Measurements from ENCODE around the gene TNS3. TPM values are rescaled to one million over a fixed set of nuclear protein-coding genes. Genes with fewer than 3 reads are reported as not detected.

TNS3 gene
- total RNA-seq, 1 donor from 2014 or later, result 174 TPM

DNA sequence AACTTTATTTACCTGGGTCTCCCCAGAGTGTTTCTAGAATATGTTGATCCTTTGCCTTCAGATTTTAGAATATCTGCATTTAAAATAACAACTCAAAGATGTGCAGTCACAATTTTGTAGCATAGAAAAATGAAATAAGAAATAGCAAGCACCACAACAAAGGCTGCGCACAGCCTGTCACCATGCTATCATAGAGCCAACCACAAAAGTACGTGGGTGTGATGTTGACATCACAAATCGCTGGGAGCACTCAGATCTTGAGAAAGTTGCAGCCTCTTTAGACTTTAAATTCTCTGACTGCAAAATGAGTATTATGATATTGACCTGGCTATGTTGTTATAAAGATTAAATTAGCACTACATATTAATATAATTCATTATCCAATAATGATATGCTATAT is 177.9 kb downstream of the TNS3 start:
- intact Hi-C loops (cut with DNase I), result no loop called here
- H3K4me1 ChIP-seq, result peaks cover 56% of the 10 kb centered on the region
- peak overlapping the region; percentile 79 for H3K27ac ChIP-seq

DNA sequence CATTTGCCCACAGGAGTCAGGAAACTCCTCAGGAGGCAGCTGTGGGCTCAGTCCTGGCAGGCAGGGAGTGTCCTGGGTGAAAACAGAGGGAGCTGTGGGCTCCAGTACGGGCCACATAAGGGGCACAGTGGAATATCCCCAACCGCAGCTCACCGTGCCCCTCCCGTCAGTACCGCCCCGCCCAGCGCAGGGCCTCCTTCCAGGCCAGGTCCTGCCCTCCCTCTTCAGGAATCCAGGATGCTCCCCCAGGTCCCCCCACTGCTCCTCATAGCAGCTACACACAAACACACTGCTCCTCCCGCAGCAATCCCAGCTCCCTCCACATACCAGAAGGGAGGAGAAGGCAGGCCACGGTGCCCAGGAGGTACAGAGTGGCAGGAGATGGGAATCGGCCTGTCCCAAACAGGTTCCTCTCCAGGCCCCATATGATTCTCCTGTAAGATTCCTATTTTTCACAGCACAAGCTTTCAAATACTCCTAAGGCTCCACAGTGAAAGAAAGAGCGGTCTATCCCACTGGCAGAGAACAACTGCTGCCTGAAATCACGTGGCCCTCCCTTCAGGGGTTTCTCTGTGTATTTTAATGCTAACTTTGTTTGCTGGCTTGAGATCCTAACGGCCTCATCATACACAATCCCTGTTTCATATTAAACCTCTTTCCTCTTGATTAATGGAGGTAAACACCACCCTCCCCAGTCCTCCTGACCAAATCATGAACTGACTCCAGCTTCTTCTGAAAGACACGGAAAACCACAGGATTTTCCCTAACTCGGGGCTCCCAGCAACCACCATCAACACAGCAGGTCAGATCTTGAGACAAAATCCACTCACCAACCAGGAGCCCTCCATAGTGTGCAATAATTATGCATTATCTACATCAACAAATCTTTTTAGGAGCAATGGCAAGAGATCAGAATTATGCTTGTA is 178.7 kb downstream of the TNS3 start:
- H3K27ac ChIP-seq, result peak overlapping the region; percentile 53

More for the DNA sequence above, 177.9 kb downstream of the TNS3 start:
- no peaks in the 10 kb centered on the region for H3K27me3 ChIP-seq (ENCODE audit: low read depth)
- peaks cover 22% of the 10 kb centered on the region for H3K36me3 ChIP-seq
- no peak for TF ChIP-seq CTCF (IDR thresholded peaks at IDR 0.05)
- no peaks in the 10 kb centered on the region for H3K9me3 ChIP-seq
- DNase-seq, result no peak
- ATAC-seq, result no peak
- H3K4me3 ChIP-seq, result no peak overlapping the region

GRCh38 chr7:47401611-47402570 is 180.0 kb downstream of the TNS3 start:
- no peaks in the 10 kb centered on the region for H3K9me3 ChIP-seq
- intact Hi-C loops (cut with DNase I), result no loop called here
- no peak overlapping the region for H3K27ac ChIP-seq
- TF ChIP-seq CTCF (IDR thresholded peaks at IDR 0.05), result no peak
- H3K4me1 ChIP-seq, result peaks cover 51% of the 10 kb centered on the region
- ATAC-seq, result no peak
- H3K4me3 ChIP-seq, result no peak overlapping the region
- H3K27me3 ChIP-seq (ENCODE audit: low read depth), result no peaks in the 10 kb centered on the region
- DNase-seq, result no peak
- H3K36me3 ChIP-seq, result peaks cover 30% of the 10 kb centered on the region

More for the DNA sequence above, 178.7 kb downstream of the TNS3 start:
- Histone ChIP-seq H3K36me3 (peaks cover 22% of the 10 kb centered on the region), H3K4me1 (peaks cover 56% of the 10 kb centered on the region), H3K9me3 (no peaks in the 10 kb centered on the region), H3K27me3 (ENCODE audit: low read depth) (no peaks in the 10 kb centered on the region), H3K4me3 (no peak overlapping the region)
- DNase-seq (peak; percentile 42), ATAC-seq (peak; percentile 10 to 31)
- intact Hi-C loops (cut with DNase I), result no loop called here
- no peak for TF ChIP-seq CTCF (IDR thresholded peaks at IDR 0.05)

DNA sequence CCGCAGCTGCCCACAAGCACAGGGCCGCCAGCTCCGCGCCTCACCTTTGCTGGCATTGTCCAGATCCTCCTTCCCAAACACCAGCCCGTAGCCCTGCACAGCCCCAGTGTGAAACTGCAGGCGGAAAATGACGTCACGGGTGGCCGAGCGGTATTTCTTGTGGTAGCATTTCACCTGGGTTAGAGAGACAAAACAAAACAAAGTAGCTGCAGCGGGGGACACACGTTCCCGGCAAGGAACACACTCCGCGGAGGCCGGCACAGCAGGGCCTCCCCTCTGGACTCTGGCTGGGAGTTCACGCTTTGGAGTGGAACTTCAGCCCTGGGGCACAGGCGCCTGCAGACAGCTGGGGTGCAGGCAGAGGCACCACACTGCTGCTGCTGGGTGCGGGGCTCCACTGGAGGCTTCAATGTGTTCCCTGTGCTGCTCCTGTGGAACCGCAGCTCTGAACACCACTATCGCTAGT is 181.1 kb downstream of the TNS3 start:
- ATAC-seq (no peak), DNase-seq (no peak)
- Histone ChIP-seq H3K4me3 (no peak overlapping the region), H3K36me3 (peaks cover 41% of the 10 kb centered on the region), H3K9me3 (no peaks in the 10 kb centered on the region), H3K27me3 (ENCODE audit: low read depth) (no peaks in the 10 kb centered on the region), H3K27ac (no peak overlapping the region), H3K4me1 (peaks cover 39% of the 10 kb centered on the region)
- no peak for TF ChIP-seq CTCF (IDR thresholded peaks at IDR 0.05)
- intact Hi-C loops (cut with DNase I), result no loop called here

DNA sequence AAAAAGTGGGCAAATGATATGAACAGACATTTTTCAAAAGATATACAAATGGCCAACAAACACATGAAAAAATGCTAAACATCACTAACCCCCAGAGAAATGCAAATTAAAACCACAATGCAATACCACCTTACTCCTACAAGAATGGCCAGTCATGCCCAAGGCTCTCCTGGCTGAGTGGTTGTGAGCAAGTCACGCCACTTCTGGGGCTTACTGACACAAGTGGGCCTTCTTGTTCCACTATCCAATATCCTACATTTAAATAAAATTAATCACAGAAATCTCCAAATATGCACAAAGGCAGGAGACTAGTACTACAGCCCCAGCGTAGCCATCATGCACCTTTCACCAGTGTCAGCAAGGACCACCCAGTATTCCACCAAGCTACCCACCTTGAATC is 181.9 kb downstream of the TNS3 start:
- no peak overlapping the region for H3K27ac ChIP-seq
- DNase-seq (no peak), ATAC-seq (no peak)
- no peaks in the 10 kb centered on the region for H3K27me3 ChIP-seq (ENCODE audit: low read depth)
- TF ChIP-seq CTCF (IDR thresholded peaks at IDR 0.05), result no peak
- H3K9me3 ChIP-seq, result no peaks in the 10 kb centered on the region
- no peak overlapping the region for H3K4me3 ChIP-seq
- H3K36me3 ChIP-seq, result peaks cover 49% of the 10 kb centered on the region
- H3K4me1 ChIP-seq, result peaks cover 32% of the 10 kb centered on the region
- intact Hi-C loops (cut with DNase I), result no loop called here
